ENCODE measurements around the gene TBCD.

DNA sequence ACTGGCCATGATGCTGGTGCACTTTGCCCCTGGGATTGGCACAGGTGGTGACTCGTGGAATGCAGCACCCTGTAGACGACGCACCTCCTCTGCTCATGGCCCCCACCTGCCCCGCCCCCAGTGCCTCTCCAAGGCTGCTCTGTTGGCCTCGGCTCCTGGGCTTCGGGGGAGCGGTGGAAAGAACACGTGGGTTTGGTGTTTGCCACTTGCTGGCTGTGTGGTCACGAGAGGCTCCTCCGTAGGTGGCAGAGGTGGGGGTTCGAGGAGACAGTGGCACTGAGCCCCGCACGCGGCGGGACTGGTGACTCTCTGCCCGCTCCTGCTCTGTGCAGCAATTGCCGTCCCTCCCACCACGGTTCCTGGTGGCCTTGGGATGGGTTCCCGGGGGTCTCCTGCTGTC lies 170.8 kb downstream of the TBCD start:
- TF ChIP-seq, protein P1, sequence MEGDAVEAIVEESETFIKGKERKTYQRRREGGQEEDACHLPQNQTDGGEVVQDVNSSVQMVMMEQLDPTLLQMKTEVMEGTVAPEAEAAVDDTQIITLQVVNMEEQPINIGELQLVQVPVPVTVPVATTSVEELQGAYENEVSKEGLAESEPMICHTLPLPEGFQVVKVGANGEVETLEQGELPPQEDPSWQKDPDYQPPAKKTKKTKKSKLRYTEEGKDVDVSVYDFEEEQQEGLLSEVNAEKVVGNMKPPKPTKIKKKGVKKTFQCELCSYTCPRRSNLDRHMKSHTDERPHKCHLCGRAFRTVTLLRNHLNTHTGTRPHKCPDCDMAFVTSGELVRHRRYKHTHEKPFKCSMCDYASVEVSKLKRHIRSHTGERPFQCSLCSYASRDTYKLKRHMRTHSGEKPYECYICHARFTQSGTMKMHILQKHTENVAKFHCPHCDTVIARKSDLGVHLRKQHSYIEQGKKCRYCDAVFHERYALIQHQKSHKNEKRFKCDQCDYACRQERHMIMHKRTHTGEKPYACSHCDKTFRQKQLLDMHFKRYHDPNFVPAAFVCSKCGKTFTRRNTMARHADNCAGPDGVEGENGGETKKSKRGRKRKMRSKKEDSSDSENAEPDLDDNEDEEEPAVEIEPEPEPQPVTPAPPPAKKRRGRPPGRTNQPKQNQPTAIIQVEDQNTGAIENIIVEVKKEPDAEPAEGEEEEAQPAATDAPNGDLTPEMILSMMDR (IDR thresholded peaks at IDR 0.05; ENCODE audit: low read depth, low read length): no peak
- no peak for TF ChIP-seq EZH2phosphoT487 (IDR thresholded peaks at IDR 0.05; ENCODE audit: low read depth)

All from OCI-LY3 (cell line).